ENCODE results near the gene GPR55.

GPR55 gene

GRCh38 chr2:230956827-230957755 is 32.0 kb upstream of the GPR55 start:
- Histone ChIP-seq H3K36me3 (ENCODE audit: control insufficient read depth in 4 of 4, insufficient read depth in 4 of 4, low read length in 3 of 4) (no peaks in the 10 kb centered on the region), H3K27me3 (replicated peaks in 2 of 5; ENCODE audit: control insufficient read depth in 4 of 5, insufficient read depth in 5 of 5, low read length in 4 of 5) (peaks cover 3 to 28% (median 12%) of the 10 kb centered on the region in 5 experiments), H3K9me3 (ENCODE audit: control extremely low read depth in 1 of 5, control insufficient read depth in 4 of 5, insufficient read depth in 2 of 5, low read depth in 1 of 5, low read length in 4 of 5) (no peaks in the 10 kb centered on the region), H3K27ac (ENCODE audit: insufficient read depth in 1 of 2, low read depth in 1 of 2, low read length in 2 of 2, poor library complexity in 1 of 2, severe bottlenecking in 2 of 2) (no peak overlapping the region), H3K4me1 (ENCODE audit: control extremely low read depth in 1 of 4, control insufficient read depth in 4 of 4, insufficient read depth in 4 of 4, low read length in 3 of 4) (peaks cover 0 to 16% (median 10%) of the 10 kb centered on the region in 4 experiments), H3K4me3 (ENCODE audit: control insufficient read depth in 1 of 7, extremely low read depth in 1 of 7, insufficient read depth in 4 of 7, low read depth in 2 of 7, low read length in 6 of 7) (peak overlapping the region in 5 of 7 experiments; percentile 33 to 67 (median 51))
- WGBS (ENCODE audit: insufficient coverage) = 22% methylated on average over 24 of the region's 43 CpGs
- POLR2A ChIA-PET = no interaction called here
- peak in 2 of 3 donors; percentile 10 to 37 for DNase-seq
- CTCF ChIA-PET = interaction anchor here (0.7 to 1.7 kb wide), 5 partner anchors 10 to 143 kb away, joined by 3 to 6 read pairs (median 3); no protein-coding TSS in a partner anchor

- H3K36me3 ChIP-seq (ENCODE audit: control insufficient read depth in 4 of 4, insufficient read depth in 4 of 4, low read length in 3 of 4) = no peaks in the 10 kb centered on the region
- ChIA-PET POLR2A (interaction anchor here (0.6 kb wide), 1 partner anchor 18 kb away, joined by 3 read pairs; no protein-coding TSS in a partner anchor), CTCF (interaction anchor here (1.0 to 1.7 kb wide), 5 partner anchors 10 to 107 kb away, joined by 3 to 6 read pairs (median 4); no protein-coding TSS in a partner anchor)
- no peaks in the 10 kb centered on the region for H3K9me3 ChIP-seq (ENCODE audit: control extremely low read depth in 1 of 5, control insufficient read depth in 4 of 5, insufficient read depth in 2 of 5, low read depth in 1 of 5, low read length in 4 of 5)
- H3K4me3 ChIP-seq (ENCODE audit: control insufficient read depth in 1 of 7, extremely low read depth in 1 of 7, insufficient read depth in 4 of 7, low read depth in 2 of 7, low read length in 6 of 7) = no peak overlapping the region
- no peak overlapping the region for H3K27ac ChIP-seq (ENCODE audit: insufficient read depth in 1 of 2, low read depth in 1 of 2, low read length in 2 of 2, poor library complexity in 1 of 2, severe bottlenecking in 2 of 2)
- DNase-seq = no peak
- H3K4me1 ChIP-seq (ENCODE audit: control extremely low read depth in 1 of 4, control insufficient read depth in 4 of 4, insufficient read depth in 4 of 4, low read length in 3 of 4) = peaks cover 0 to 16% (median 10%) of the 10 kb centered on the region in 4 experiments
- H3K27me3 ChIP-seq (replicated peaks in 2 of 5; ENCODE audit: control insufficient read depth in 4 of 5, insufficient read depth in 5 of 5, low read length in 4 of 5) = peaks cover 3 to 28% (median 12%) of the 10 kb centered on the region in 5 experiments
- WGBS (ENCODE audit: insufficient coverage) = 100% methylated on average over 1 of the region's 1 CpG
Observed at GRCh38 chr2:230955163-230955737, 30.2 kb upstream of the GPR55 start.

- no peak for DNase-seq
- no peak overlapping the region for H3K4me3 ChIP-seq (ENCODE audit: control insufficient read depth in 1 of 7, extremely low read depth in 1 of 7, insufficient read depth in 4 of 7, low read depth in 2 of 7, low read length in 6 of 7)
- H3K36me3 ChIP-seq (ENCODE audit: control insufficient read depth in 4 of 4, insufficient read depth in 4 of 4, low read length in 3 of 4) = no peaks in the 10 kb centered on the region
- H3K4me1 ChIP-seq (ENCODE audit: control extremely low read depth in 1 of 4, control insufficient read depth in 4 of 4, insufficient read depth in 4 of 4, low read length in 3 of 4) = peaks cover 0 to 16% (median 10%) of the 10 kb centered on the region in 4 experiments
- H3K9me3 ChIP-seq (ENCODE audit: control extremely low read depth in 1 of 5, control insufficient read depth in 4 of 5, insufficient read depth in 2 of 5, low read depth in 1 of 5, low read length in 4 of 5) = no peaks in the 10 kb centered on the region
- no peak overlapping the region for H3K27ac ChIP-seq (ENCODE audit: insufficient read depth in 1 of 2, low read depth in 1 of 2, low read length in 2 of 2, poor library complexity in 1 of 2, severe bottlenecking in 2 of 2)
- H3K27me3 ChIP-seq (replicated peaks in 2 of 5; ENCODE audit: control insufficient read depth in 4 of 5, insufficient read depth in 5 of 5, low read length in 4 of 5) = peaks cover 3 to 28% (median 12%) of the 10 kb centered on the region in 5 experiments
- CTCF ChIA-PET = interaction anchor here (1.0 to 1.5 kb wide), 3 partner anchors 9 to 106 kb away, joined by 3 to 6 read pairs (median 3); no protein-coding TSS in a partner anchor
- POLR2A ChIA-PET = no interaction called here
Observed at GRCh38 chr2:230954746-230955145, 29.7 kb upstream of the GPR55 start.

GRCh38 chr2:230953845-230954244 is 28.8 kb upstream of the GPR55 start:
- Histone ChIP-seq H3K9me3 (ENCODE audit: control extremely low read depth in 1 of 5, control insufficient read depth in 4 of 5, insufficient read depth in 2 of 5, low read depth in 1 of 5, low read length in 4 of 5) (no peaks in the 10 kb centered on the region), H3K27ac (ENCODE audit: insufficient read depth in 1 of 2, low read depth in 1 of 2, low read length in 2 of 2, poor library complexity in 1 of 2, severe bottlenecking in 2 of 2) (no peak overlapping the region), H3K27me3 (replicated peaks in 2 of 5; ENCODE audit: control insufficient read depth in 4 of 5, insufficient read depth in 5 of 5, low read length in 4 of 5) (peaks cover 3 to 23% (median 10%) of the 10 kb centered on the region in 5 experiments), H3K4me1 (ENCODE audit: control extremely low read depth in 1 of 4, control insufficient read depth in 4 of 4, insufficient read depth in 4 of 4, low read length in 3 of 4) (peaks cover 0 to 16% (median 10%) of the 10 kb centered on the region in 4 experiments), H3K4me3 (ENCODE audit: control insufficient read depth in 1 of 7, extremely low read depth in 1 of 7, insufficient read depth in 4 of 7, low read depth in 2 of 7, low read length in 6 of 7) (no peak overlapping the region), H3K36me3 (ENCODE audit: control insufficient read depth in 4 of 4, insufficient read depth in 4 of 4, low read length in 3 of 4) (no peaks in the 10 kb centered on the region)
- POLR2A ChIA-PET = no interaction called here
- CTCF ChIA-PET = interaction anchor here (0.7 to 1.4 kb wide), 4 partner anchors 10 to 33 kb away, joined by 3 to 6 read pairs (median 4); no protein-coding TSS in a partner anchor
- peak in 2 of 3 donors; percentile 61 to 75 for DNase-seq
- 24% methylated on average over 9 of the region's 9 CpGs for WGBS (ENCODE audit: insufficient coverage)

GRCh38 chr2:230952226-230952956 is 27.3 kb upstream of the GPR55 start:
- POLR2A ChIA-PET = no interaction called here
- peaks cover 3 to 14% (median 8%) of the 10 kb centered on the region in 5 experiments for H3K27me3 ChIP-seq (replicated peaks in 2 of 5; ENCODE audit: control insufficient read depth in 4 of 5, insufficient read depth in 5 of 5, low read length in 4 of 5)
- H3K4me3 ChIP-seq (ENCODE audit: control insufficient read depth in 1 of 7, extremely low read depth in 1 of 7, insufficient read depth in 4 of 7, low read depth in 2 of 7, low read length in 6 of 7) = no peak overlapping the region
- H3K4me1 ChIP-seq (ENCODE audit: control extremely low read depth in 1 of 4, control insufficient read depth in 4 of 4, insufficient read depth in 4 of 4, low read length in 3 of 4) = peaks cover 0 to 17% (median 16%) of the 10 kb centered on the region in 4 experiments
- 98% methylated on average over 7 of the region's 10 CpGs for WGBS (ENCODE audit: insufficient coverage)
- DNase-seq = no peak
- CTCF ChIA-PET = interaction anchor here (0.7 to 2.0 kb wide), 4 partner anchors 23 to 83 kb away, joined by 3 to 9 read pairs (median 4); no protein-coding TSS in a partner anchor
- H3K9me3 ChIP-seq (ENCODE audit: control extremely low read depth in 1 of 5, control insufficient read depth in 4 of 5, insufficient read depth in 2 of 5, low read depth in 1 of 5, low read length in 4 of 5) = no peaks in the 10 kb centered on the region
- H3K27ac ChIP-seq (ENCODE audit: insufficient read depth in 1 of 2, low read depth in 1 of 2, low read length in 2 of 2, poor library complexity in 1 of 2, severe bottlenecking in 2 of 2) = no peak overlapping the region
- H3K36me3 ChIP-seq (ENCODE audit: control insufficient read depth in 4 of 4, insufficient read depth in 4 of 4, low read length in 3 of 4) = no peaks in the 10 kb centered on the region

- no peak overlapping the region for H3K4me3 ChIP-seq (ENCODE audit: control insufficient read depth in 1 of 7, extremely low read depth in 1 of 7, insufficient read depth in 4 of 7, low read depth in 2 of 7, low read length in 6 of 7)
- ChIA-PET CTCF (interaction anchor here (1.1 to 2.0 kb wide), 3 partner anchors 31 to 84 kb away, joined by 3 to 9 read pairs (median 3); no protein-coding TSS in a partner anchor), POLR2A (no interaction called here)
- peaks cover 0 to 14% (median 12%) of the 10 kb centered on the region in 4 experiments for H3K4me1 ChIP-seq (ENCODE audit: control extremely low read depth in 1 of 4, control insufficient read depth in 4 of 4, insufficient read depth in 4 of 4, low read length in 3 of 4)
- H3K27ac ChIP-seq (ENCODE audit: insufficient read depth in 1 of 2, low read depth in 1 of 2, low read length in 2 of 2, poor library complexity in 1 of 2, severe bottlenecking in 2 of 2) = no peak overlapping the region
- no peaks in the 10 kb centered on the region for H3K9me3 ChIP-seq (ENCODE audit: control extremely low read depth in 1 of 5, control insufficient read depth in 4 of 5, insufficient read depth in 2 of 5, low read depth in 1 of 5, low read length in 4 of 5)
- H3K36me3 ChIP-seq (ENCODE audit: control insufficient read depth in 4 of 4, insufficient read depth in 4 of 4, low read length in 3 of 4) = no peaks in the 10 kb centered on the region
- whole genome bisulfite sequencing (ENCODE audit: insufficient coverage) = 100% methylated on average over 1 of the region's 2 CpGs
- H3K27me3 ChIP-seq (replicated peaks in 2 of 5; ENCODE audit: control insufficient read depth in 4 of 5, insufficient read depth in 5 of 5, low read length in 4 of 5) = peaks cover 0 to 5% (median 3%) of the 10 kb centered on the region in 5 experiments
- no peak for DNase-seq
Observed at GRCh38 chr2:230951396-230951795, 26.4 kb upstream of the GPR55 start.
